Activated gamma-delta T cell treated with anti-CD3 and anti-CD28 coated beads, Interleukin-2, amount 50 U/mL, for 16 hours (primary cell): ENCODE results near the gene CNTNAP2.

Experiments used
- DNase-seq: peaks from one replicate; pipeline ENCODE4 v3.0.0-alpha.2; 2020; ENCODE audit warnings: low read depth

The CNTNAP2 gene

GRCh38 chr7:146296028-146296427 is 179.4 kb downstream of the CNTNAP2 start:
- DNase-seq: no peak

GRCh38 chr7:146314962-146315361 is 198.4 kb downstream of the CNTNAP2 start:
- no peak for DNase-seq

GRCh38 chr7:146319629-146320028 is 203.0 kb downstream of the CNTNAP2 start:
- no peak for DNase-seq

GRCh38 chr7:146321301-146321700 is 204.7 kb downstream of the CNTNAP2 start:
- no peak for DNase-seq

GRCh38 chr7:146331369-146331768 is 214.8 kb downstream of the CNTNAP2 start:
- DNase-seq: no peak

- no peak for DNase-seq
Measured at GRCh38 chr7:146345251-146345650, 228.7 kb downstream of the CNTNAP2 start.

- DNase-seq: no peak
Measured at GRCh38 chr7:146346096-146346495, 229.5 kb downstream of the CNTNAP2 start.

- no peak for DNase-seq
Measured at GRCh38 chr7:146355216-146355615, 238.6 kb downstream of the CNTNAP2 start.

- DNase-seq: no peak
Measured at GRCh38 chr7:146359176-146359575, 242.6 kb downstream of the CNTNAP2 start.

- DNase-seq: no peak
Measured at GRCh38 chr7:146366938-146367337, 250.3 kb downstream of the CNTNAP2 start.

- DNase-seq: no peak
Measured at GRCh38 chr7:146370171-146370570, 253.6 kb downstream of the CNTNAP2 start.

- DNase-seq: no peak
Measured at GRCh38 chr7:146375170-146375569, 258.6 kb downstream of the CNTNAP2 start.

GRCh38 chr7:146378196-146378595 is 261.6 kb downstream of the CNTNAP2 start:
- no peak for DNase-seq

- no peak for DNase-seq
Measured at GRCh38 chr7:146387140-146387539, 270.5 kb downstream of the CNTNAP2 start.

- DNase-seq: no peak
Measured at GRCh38 chr7:146388928-146389327, 272.3 kb downstream of the CNTNAP2 start.

- DNase-seq: no peak
Measured at GRCh38 chr7:146393346-146393745, 276.7 kb downstream of the CNTNAP2 start.

- DNase-seq: no peak
Measured at GRCh38 chr7:146397141-146397540, 280.5 kb downstream of the CNTNAP2 start.

- no peak for DNase-seq
Measured at GRCh38 chr7:146401939-146402338, 285.3 kb downstream of the CNTNAP2 start.

- DNase-seq: no peak
Measured at GRCh38 chr7:146405737-146406136, 289.1 kb downstream of the CNTNAP2 start.

GRCh38 chr7:146411975-146412374 is 295.4 kb downstream of the CNTNAP2 start:
- no peak for DNase-seq

- no peak for DNase-seq
Measured at GRCh38 chr7:146412781-146413180, 296.2 kb downstream of the CNTNAP2 start.

GRCh38 chr7:146414373-146414772 is 297.8 kb downstream of the CNTNAP2 start:
- DNase-seq: no peak

- no peak for DNase-seq
Measured at GRCh38 chr7:146414937-146415336, 298.3 kb downstream of the CNTNAP2 start.

GRCh38 chr7:146417176-146417575 is 300.6 kb downstream of the CNTNAP2 start:
- no peak for DNase-seq

GRCh38 chr7:146423446-146423845 is 306.8 kb downstream of the CNTNAP2 start:
- no peak for DNase-seq
